ENCODE measurements around the gene RANGAP1.

DNA sequence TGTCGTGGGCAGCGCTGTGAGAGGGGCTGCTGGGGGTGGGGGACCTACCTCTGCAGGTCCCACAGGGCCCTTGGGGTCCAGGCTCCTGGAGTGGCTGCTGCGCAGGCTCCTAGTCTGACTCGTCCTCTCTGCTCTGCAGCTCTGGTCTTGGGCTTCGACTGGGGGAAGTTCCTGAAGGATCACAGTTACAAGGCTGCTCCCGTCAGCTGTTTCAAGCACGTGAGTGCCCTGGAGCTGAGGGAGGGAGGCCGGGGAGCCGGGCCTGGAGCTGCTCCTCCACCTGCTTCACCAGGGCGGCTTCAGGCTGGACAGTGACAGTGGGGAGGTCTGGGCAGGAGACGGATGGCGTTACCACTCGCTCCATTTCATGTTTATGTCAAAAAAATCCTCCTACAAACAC is 69.0 kb downstream of the RANGAP1 start:
- no peak for TF ChIP-seq EZH2phosphoT487 (IDR thresholded peaks at IDR 0.05; ENCODE audit: low read depth)
- TF ChIP-seq, protein P1, sequence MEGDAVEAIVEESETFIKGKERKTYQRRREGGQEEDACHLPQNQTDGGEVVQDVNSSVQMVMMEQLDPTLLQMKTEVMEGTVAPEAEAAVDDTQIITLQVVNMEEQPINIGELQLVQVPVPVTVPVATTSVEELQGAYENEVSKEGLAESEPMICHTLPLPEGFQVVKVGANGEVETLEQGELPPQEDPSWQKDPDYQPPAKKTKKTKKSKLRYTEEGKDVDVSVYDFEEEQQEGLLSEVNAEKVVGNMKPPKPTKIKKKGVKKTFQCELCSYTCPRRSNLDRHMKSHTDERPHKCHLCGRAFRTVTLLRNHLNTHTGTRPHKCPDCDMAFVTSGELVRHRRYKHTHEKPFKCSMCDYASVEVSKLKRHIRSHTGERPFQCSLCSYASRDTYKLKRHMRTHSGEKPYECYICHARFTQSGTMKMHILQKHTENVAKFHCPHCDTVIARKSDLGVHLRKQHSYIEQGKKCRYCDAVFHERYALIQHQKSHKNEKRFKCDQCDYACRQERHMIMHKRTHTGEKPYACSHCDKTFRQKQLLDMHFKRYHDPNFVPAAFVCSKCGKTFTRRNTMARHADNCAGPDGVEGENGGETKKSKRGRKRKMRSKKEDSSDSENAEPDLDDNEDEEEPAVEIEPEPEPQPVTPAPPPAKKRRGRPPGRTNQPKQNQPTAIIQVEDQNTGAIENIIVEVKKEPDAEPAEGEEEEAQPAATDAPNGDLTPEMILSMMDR (IDR thresholded peaks at IDR 0.05; ENCODE audit: low read depth, low read length): no peak

All from OCI-LY3 (cell line).